GF-D8 (cell line): ENCODE data around the gene PTPRM.
"Not testable (repeated sequence)": the region's sequence is repeated elsewhere in the genome, so short reads cannot be mapped to it uniquely, and the experiment has no call there.

ENCODE experiments used
- DNase-seq: peaks from one replicate; lab custom pipeline; 2025; lab: John Stamatoyannopoulos, UW

Gene PTPRM

DNA sequence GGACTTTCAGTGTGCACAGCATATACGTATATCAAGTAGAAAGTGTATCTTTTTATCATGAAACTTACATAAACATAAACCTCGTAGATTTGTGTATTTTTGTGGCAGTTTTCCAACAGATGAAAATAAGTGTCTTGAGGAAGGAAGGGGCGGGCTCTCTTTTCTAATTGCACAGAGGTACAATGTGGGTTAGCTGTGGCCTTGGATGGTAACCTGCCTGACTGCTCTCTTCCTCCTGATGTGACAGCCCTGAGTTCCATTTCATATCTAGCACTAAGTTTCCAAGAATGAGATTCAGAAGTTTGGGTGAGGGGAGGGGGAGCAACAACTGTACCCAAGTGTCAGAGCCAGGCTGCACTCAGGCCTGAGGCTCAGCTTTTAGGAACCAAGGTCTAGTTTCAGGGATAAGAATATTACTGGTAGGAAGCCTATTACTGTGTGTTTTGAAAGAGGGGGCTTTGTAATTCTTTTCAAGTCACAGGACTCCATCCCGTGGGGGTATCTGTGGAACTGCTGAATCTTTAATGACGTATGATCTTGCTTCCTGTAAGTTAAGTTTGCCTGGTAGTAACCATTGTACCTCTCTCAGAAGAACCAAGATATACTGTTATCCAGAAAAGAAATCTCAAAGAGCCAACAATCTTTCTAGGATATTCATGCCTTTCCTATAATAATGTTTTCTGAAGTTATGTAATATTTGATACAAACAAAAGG lies 483.7 kb downstream of the PTPRM start:
- DNase-seq = no peak

DNA sequence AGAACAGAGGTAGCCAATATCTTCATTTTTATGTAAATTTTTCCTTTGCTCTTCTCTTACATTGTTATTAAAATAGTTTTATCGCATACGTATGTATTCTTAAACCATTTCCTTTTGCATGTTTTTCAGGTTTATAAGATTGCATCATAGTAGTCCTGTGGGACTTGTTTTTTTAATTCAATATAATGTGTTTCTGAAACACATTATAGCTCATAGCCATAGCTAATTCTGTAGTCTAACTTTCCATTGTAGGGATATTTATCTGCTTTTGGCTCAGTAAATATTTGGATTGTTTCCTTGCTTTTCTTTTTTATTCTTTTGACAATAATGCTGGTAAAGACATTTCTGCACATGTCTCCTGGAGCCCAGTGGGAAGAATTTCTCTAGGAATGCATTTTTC lies 484.3 kb downstream of the PTPRM start:
- no peak for DNase-seq

DNA sequence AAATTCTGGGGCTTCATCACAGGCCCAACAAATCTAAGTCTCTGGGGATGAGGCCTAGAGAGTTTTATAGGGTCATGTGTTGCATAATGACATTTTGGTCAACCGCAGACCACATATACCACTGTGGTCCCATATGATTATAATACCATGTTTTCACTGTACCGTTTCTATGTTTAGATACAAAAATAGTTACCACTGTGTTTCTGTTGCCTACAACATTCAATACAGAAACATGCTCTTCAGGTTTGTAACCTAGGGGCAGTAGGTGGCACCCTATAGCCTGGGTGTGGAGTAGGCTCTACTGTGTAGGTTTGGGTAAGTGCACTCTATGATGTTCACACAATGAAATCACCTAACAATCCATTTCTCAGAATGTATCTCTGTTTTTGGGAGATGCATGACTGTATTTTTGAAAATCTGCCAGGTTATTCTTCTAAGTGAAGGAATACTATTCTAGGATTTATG lies 485.2 kb downstream of the PTPRM start:
- DNase-seq = no peak

DNA sequence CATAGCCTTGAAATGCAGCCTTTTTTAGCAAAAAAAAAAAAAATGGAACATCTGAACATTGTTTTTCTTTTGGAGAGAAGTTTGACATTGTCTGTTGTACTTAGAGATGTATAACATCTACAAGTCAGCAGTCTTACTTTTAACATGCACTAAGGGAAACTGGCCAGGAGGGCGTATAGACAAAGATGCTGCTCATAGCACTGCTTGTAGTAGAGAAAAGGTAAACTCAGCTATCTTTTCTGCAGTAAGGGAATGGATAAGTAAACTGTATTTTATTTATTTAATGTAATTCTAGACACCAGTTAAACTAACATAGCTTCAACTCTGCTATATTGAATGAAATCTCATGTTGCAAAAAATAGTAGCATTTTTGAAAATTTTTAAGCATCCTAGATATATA lies 489.6 kb downstream of the PTPRM start:
- no peak for DNase-seq

DNA sequence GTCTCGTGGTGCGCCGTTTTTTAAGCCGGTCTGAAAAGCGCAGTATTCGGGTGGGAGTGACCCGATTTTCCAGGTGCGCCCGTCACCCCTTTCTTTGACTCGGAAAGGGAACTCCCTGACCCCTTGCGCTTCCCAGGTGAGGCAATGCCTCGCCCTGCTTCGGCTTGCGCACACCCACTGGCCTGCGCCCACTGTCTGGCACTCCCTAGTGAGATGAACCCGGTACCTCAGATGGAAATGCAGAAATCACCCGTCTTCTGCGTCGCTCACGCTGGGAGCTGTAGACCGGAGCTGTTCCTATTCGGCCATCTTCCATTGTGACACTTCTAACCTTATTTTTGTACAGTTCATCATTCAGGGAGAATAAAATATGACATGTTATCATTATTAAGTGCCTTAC lies 496.0 kb downstream of the PTPRM start:
- DNase-seq = not testable (repeated sequence)

DNA sequence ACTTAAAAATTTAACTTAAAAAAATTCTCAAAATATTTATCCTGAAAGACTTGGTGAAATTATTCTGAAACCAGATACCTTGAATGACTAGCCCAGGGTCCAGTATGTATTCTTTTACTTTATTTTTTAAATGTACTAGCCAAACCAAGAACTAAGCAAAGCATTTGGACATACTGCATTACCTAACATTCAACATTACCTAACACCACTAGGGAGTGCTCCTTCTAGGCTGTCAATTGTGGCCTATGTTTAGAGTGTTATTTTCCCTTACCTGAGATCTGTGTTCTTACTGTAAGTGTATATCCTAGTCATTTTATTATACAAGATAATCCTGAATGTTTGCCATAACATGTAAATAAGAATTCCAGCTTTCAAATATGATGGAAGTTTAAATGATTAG lies 496.6 kb downstream of the PTPRM start:
- no peak for DNase-seq

DNA sequence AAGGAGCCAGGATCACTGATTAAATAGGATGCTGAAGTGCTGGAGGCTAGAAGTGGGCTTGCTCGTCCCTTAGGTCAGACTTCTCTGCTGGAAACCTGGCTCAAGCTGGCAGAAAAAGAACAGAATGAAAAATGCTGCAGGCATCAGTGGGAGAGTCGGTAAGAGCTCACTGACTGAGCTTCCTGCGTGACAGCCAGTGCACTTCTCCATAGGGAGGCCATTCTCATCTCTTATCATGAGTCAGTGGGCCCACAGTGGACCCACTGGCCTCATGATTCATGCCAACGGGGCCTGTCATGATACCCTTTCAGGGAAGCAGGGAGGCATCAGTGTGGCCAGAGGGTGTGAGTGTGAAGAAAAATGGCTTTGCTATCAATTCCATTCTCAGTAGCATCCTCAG lies 498.2 kb downstream of the PTPRM start:
- no peak for DNase-seq

DNA sequence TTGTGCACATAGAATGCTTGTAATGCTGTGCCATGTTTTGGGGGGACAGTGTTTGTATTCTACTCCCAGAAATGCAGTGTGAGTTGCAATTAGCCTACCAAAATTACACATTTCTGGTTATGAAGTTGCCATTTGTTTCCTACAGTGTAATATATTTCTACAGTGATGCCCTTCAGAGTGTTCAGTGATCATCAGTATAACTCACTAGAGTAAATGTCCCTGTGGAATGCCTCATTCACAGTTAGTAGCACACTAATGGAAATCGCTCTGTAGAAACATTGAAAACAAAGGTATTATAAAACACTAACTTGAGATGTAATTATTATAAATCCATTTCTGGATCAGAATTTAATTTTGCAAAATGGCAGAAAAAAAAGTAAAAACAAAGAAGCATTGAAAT lies 498.7 kb downstream of the PTPRM start:
- no peak for DNase-seq

DNA sequence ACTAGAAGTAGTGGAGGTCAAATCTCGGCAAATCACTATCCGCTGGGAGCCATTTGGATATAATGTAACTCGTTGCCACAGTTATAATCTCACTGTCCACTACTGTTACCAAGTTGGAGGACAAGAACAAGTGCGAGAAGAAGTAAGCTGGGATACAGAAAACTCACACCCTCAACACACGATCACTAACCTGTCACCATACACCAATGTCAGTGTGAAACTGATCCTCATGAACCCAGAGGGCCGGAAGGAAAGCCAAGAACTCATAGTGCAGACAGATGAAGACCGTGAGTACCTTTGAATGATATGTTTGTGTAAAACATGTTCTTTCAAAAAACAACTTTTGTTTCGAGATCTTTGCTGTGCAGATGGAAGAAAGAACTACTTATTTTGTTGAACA lies 502.6 kb downstream of the PTPRM start:
- DNase-seq = no peak

DNA sequence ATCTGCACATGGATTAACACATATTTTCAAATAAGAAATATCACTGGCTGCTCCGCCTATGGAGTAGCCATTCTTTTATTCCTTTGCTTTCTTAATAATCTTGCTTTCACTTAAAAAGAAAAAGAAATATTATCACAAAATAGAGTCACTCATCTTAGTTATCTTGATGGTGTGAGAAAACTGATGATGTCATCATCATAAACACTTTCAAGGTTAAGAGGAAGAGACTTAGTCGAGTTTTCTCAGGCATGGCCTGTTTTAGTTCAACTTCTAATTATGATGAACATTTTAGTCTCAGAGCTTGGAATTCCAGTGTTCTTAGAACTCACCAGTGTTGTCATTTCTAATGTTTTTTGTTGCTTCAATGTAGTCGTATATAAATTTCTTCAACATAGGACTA lies 506.1 kb downstream of the PTPRM start:
- DNase-seq = no peak

DNA sequence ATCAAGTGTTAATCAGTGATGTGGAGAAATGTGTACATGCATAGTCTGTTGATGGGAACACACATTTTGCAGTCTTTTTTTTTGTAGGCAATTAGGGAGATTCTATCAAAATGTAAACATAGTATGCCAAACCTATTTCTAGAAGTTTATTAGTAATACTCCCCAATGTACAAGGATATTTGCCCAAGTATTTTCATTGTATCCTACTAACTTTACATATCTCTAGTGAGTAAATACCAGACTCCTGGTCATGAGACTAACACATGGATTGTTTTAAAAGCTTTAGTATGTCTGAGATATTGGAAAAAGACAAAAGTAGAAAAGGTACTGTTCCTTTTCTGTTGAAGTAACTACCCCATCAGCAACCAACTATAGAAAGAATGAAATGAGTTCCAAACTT lies 513.0 kb downstream of the PTPRM start:
- no peak for DNase-seq

DNA sequence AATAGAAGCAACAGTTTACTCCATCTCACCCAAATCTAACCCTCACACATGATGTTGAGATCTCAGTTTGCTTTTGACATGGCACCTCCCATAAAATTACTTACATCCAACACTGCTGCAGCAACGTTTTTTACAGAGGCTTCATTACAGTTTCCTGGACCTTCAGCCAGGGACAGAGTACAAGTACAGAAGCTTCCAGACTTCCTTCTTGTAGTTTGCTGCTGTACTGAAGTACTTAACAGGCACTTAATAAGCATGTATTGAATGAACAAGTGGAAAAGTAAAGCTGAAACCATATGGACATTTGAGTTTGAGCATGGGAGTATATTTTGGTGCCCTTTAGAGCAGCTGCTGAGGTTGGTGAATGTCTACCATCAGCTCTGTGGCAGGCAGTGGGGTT lies 514.2 kb downstream of the PTPRM start:
- DNase-seq = no peak

DNA sequence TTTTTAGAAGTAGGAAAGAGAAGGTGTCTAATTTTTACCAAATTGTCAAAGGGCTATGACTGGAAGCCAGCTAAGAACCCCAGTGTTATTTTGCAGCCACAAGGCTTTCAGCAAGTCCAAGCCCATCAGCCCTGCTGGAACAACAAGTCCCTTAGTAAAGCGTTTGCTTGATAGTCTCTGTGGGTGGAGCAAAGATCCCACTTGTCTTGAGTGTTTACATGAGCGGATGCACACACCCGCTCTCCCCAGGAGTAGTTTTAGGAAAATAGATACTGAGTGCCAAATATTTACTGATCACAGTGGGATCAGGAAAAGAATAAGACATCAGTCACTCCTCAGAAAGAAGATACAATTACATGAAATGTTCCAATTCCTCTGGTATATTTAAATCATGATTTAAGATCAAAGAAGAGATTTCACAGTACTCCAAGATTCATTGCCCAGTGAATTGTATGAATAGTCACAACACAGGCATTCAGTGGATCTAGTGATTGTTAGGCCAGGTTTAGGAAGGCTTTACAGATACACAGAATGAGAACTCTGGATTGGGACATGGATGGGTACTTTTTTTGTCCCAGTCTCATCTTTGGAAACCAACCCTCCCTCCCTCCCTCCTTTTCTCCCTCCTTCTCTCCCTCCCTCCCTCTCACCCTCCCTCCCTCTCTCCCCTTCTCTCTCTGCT lies 514.9 kb downstream of the PTPRM start:
- no peak for DNase-seq

DNA sequence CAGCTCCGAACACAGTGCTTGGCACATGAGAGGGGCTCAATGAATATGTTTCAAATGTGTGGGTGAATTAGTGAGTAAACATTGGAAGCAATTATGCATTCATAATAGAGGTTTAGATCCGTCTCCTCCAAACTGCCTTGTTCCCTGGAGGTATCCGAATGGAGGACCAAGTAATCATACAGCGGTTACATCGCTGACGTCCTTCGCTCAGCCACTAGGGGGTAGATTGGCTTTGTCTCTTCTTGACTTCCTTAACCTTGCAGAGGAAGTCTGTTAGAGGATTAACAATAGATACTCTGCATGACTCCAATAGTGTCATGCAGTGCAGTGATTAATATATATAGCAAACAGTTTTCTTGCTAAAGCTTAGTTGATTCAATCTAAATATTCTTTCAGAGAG lies 517.0 kb downstream of the PTPRM start:
- DNase-seq = no peak

DNA sequence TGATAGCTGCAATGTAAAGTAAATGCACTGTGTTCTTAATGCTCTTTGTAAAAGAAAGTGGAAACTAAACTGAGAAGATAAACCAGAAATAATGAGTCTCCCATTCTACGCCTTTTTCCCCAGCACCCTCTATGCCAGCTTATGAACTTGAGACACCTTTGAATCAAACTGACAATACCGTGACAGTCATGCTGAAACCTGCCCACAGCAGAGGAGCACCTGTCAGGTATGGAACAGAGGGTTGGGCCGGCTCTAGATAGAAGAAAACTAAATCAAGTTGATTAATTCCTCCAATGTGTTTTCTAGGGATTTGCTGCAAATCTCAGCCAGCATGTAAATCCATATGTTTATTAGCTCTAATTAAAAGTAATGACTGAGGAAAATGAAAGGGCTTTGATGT lies 521.5 kb downstream of the PTPRM start:
- DNase-seq = no peak

DNA sequence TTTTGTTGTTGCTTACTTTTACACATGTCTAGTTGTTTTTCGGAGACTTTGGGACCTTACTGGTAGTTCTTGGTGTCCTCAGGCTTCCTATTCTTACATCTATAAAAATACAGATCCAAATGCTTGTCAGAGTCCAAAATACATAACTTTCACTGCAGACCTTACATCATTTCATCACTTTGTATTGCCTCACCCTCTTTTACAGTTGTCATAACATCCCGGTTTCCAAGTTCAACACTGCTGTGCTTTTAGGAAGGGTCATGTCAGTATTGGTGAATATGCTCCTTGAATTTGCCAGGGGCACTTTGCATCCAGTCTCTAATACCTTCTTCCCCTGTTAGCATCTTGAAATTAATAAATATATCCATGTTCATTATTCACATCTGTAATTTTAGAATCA lies 523.9 kb downstream of the PTPRM start:
- no peak for DNase-seq

DNA sequence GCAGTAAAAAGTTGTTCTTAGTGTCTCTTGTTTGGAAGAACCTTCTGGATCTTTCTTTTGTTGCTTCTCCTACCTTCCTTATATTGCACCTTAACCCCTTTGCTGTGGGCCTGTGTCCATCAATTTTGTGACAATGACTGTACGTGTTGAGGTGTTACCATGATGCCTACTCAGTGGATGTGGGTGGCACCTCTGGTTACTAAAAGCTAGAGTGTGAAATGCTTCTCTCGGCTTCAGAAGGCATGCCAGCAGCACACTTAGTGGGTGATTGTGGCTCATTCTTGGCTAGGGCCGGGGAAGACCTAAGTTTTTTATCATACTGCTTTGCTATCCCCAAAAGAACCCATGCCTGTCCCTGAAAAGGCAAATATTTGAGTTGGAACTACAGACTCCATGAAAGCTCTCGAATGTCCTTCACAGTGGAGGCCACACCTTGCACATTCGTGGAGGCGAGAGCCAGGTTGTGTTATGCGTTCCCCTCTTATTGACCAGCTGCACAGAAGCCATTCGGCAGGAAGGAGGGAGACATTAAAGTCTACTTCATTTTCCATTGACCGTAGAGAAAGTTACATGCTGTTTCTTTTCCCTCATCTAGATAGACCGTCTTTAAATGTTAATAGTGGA lies 528.9 kb downstream of the PTPRM start:
- DNase-seq = no peak

DNA sequence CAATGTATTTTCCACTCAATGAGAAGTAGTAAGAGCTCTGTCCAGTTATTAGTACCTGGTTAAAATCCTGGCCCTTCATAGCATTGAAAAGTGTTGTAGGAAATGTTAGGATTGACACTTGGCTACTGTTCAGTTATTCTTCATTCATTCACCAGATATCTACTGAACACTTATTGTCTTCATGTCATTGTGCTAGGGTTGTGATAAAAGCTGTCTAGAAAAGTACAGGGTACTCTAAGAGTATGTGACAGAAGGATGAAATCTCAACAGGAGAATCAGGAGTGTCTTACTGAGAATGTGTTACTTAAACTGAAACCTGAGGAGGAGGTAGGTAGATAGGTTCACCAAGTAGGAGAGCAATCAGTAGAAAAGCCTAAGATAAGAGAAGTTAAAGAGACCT lies 530.3 kb downstream of the PTPRM start:
- DNase-seq = no peak

DNA sequence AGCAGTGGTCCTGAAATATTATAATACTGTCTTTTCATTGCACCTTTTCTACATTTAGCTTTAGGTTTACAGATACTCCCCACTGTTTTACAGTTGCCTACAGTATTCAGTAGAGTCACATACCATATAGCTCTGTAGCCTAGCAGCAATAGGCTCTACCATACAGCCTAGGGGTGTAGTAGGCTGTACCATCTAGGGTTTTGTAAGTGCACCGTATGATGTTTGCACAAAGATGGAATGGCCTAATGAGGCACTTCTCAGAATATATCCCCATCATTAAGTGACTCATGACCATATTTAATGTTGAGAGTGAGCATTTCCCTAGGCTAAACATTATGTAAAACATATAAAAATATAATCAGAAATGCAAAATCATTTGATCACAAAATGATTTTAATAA lies 530.8 kb downstream of the PTPRM start:
- no peak for DNase-seq

DNA sequence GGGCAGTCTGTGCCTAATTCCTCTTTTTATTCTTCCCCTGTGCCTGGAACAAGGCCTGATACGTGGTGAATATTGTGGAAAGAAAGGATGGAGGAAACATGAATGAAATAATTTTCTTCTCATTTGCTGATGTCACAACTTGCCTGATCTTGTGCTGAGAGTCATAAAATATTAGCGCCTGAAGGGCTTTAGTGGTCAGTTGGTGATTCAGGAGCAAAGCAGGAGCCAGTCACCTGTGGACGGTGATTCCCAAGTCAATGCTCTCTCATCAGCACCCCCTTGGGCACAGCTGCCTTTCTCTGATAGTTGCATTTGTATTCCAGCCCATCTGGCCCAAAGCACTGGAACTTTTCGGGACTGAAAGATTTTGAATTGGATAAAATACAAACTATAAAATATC lies 539.5 kb downstream of the PTPRM start:
- DNase-seq = no peak

DNA sequence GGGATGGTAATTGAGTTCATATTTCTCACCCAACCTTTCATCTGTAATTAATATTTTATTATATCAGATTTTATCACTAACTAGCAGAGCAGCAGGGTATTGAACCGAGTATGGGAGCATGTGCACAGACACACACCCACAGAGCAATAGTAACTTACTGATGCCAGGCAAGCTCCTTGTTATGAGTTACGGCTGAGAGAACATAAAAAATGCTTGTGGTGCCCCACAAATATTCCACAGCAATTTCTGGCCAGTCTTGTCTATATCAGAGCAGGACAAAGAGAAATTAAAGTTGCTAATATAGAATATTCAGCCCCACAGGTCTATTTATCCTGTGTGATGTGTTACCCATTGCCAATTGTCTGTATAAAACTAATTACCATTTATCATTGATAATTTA lies 540.3 kb downstream of the PTPRM start:
- no peak for DNase-seq

DNA sequence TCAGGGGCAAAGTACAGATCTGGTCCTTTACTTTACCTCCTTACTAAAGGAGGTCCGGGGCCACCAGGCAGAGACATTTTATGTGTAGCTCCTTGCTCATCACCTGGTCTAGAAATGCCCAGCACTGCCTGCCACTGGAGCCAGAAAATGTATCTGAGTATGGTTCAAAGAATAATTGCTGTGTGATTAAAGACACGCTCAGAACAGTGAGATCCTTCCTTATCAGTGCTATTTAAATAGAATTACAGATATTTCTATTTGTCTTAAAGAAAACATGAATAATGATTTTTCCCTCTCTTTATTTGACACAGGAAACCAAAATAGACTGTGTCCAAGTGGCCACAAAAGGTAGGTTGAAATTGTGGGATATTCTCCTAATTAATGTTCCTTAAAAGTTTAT lies 547.4 kb downstream of the PTPRM start:
- DNase-seq = no peak

DNA sequence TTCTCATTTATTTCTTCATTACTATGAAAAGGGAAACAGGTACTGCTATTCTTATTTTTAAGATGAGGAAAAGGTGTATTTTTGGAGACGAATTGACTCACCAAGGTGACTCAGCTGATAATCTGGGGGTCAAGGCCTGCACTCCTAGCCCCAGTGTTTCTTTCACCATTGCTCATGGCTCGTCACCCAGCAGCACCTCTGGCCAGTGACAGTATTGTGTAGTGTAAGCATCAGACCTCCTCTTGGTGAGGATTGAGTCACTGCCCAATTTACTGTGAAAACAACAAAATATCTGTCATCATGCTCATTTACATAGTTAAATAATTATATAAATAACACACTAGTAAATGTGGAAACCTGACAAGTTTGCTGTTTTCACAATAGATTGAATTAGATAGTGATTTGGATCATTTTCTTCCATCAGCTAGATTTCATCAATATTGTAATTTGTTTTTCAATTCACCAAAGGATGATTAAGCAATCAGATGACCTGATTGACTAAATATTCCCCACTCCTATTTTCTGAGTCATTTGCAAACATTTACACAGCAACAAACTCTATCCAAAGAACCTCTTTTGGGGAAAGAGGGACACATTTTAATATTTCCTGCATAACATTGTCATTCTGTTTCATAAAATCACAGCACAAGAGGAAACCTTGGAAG lies 549.4 kb downstream of the PTPRM start:
- DNase-seq = no peak
